H1 (cell line): ENCODE measurements around the gene IFITM10. TPM values are rescaled to one million over a fixed set of nuclear protein-coding genes. Genes with fewer than 3 reads are reported as not detected.

Source experiments
- ATF3 ChIP-seq: IDR thresholded peaks from 2 replicates; pipeline ENCODE4 v1.6.1; 2011; ENCODE audit warnings: low read depth, mild to moderate bottlenecking, low read length; ENCODE audit not compliant: insufficient read depth
- CBX8 ChIP-seq: fragments of 300-800, 300-1000 bp; sonication (generic); IDR thresholded peaks from 2 replicates; pipeline ENCODE4 v1.7.1; 2016; ENCODE audit warnings: low read depth, low read length, borderline replicate concordance
- CHD7 ChIP-seq: fragments of 300-600 bp; sonication (generic); IDR thresholded peaks from 2 replicates; pipeline ENCODE4 v1.7.1; 2012; ENCODE audit warnings: low read length, moderate library complexity, mild to moderate bottlenecking, inconsistent platforms; ENCODE audit not compliant: insufficient replicate concordance
- JUN ChIP-seq: IDR thresholded peaks from 2 replicates; pipeline ENCODE4 v1.6.1; 2011; ENCODE audit warnings: low read depth, mild to moderate bottlenecking, improper control_type of control experiment, low read length
- KDM1A ChIP-seq: fragments of 200-600, 300-600 bp; sonication (generic); IDR thresholded peaks from 2 replicates; pipeline ENCODE4 v1.7.1; 2016; ENCODE audit warnings: mild to moderate bottlenecking, low read length, borderline replicate concordance
- SIN3A ChIP-seq, 2 experiments: IDR thresholded peaks in 1 of 2; conservative IDR thresholded peaks in 1 of 2; 2 replicates each; pipeline ENCODE4 v1.6.1; 2011 to 2012; ENCODE audit warnings: low read length in 2 of 2, improper control_type of control experiment in 1 of 2, low read depth in 1 of 2, mild to moderate bottlenecking in 1 of 2
- SIRT6 ChIP-seq: IDR thresholded peaks from one replicate; pipeline ENCODE4 v1.7.1; 2012; ENCODE audit warnings: low read length, inconsistent platforms
- polyA plus RNA-seq, 7 experiments: library from polyadenylated mRNA; depleted of rRNA in 3 of 7; stranded (reverse) in 5 of 7; unstranded in 2 of 7; fragments of >200 nt in 5 of 7; fragments of 200-250 nt in 2 of 7; gene quantifications; 1 replicate in 5 of 7; 2 replicates in 1 of 7; 4 replicates in 1 of 7; pipeline versions ENCODE4 v1.2.1 to v1.2.3, GENCODE V29; 2011 to 2013; ENCODE audit warnings: missing spikeins in 2 of 7, mixed read lengths in 2 of 7
- total RNA-seq: library from RNA; stranded (reverse); fragmentation: NEBNext Ultra II Directional; extraction: Animal tissue kit (Norgen Biotek cat#: 25700); gene quantifications from 2 replicates; pipeline ENCODE4 v1.2.1, GENCODE V29; 2021

The IFITM10 gene
- total and polyA plus RNA-seq, 2 of the 8 experiments (the other 6 are each of a cell fraction or from before 2014, with no cell fraction given): 0.08 to 0.22 TPM

GRCh38 chr11:1717745-1718144, 32.6 kb downstream of the IFITM10 start (continued):
- TF ChIP-seq CHD7: no peak
- no peak for TF ChIP-seq KDM1A
- no peak for TF ChIP-seq SIN3A (conservative IDR thresholded peaks at IDR 0.05 in 1 of 2, IDR thresholded peaks at IDR 0.05 in 1 of 2; ENCODE audit: low read depth in 1 of 2, low read length in 2 of 2)
- TF ChIP-seq ATF3: no peak
- no peak for TF ChIP-seq CBX8
- TF ChIP-seq SIRT6: no peak
- no peak for TF ChIP-seq JUN
